GM12878 (cell line): ENCODE data around the gene LIMCH1. TPM values are rescaled to one million over a fixed set of nuclear protein-coding genes. Genes with fewer than 3 reads are reported as not detected.

Experiments
- ATAC-seq: fragments of 200-7000 bp; cut with Tn5 transposase; 3 replicates; pipeline ENCODE4 v1.9.1; 2020; ENCODE audit warnings: mild to moderate bottlenecking, moderate library complexity
- BruUV-seq: library from RNA; stranded (reverse); fragments of 400-500 nt; replicated peaks from 2 replicates; lab custom pipeline; 2021; lab: Mats Ljungman, UMichigan
- CTCF ChIA-PET: fragments of 300-600 bp; sonication (Branson Sonifier 250); formaldehyde crosslinking; extraction: SDS; loops from one replicate; lab custom pipeline; 2021; ENCODE audit warnings: inconsistent platforms; lab: Yijun Ruan, JAX
- POLR2A ChIA-PET: fragments of 350-600 bp; formaldehyde crosslinking; extraction: SDS; loops from one replicate; lab custom pipeline; 2021; ENCODE audit warnings: inconsistent platforms; lab: Charles Lee
- RAD21 ChIA-PET: fragments of 300-600 bp; sonication (Branson Sonifier 250); formaldehyde crosslinking; loops from one replicate; lab custom pipeline; 2023; ENCODE audit warnings: antibody characterized with exemption; ENCODE audit not compliant: unreplicated experiment; lab: Charles Lee
- SMC1A ChIA-PET: fragments of 300-600 bp; sonication (Branson Sonifier 250); formaldehyde crosslinking; loops from one replicate; lab custom pipeline; 2023; ENCODE audit not compliant: unreplicated experiment, uncharacterized antibody; lab: Charles Lee
- DNase-seq: peaks from one replicate; pipeline ENCODE4 v3.0.0-alpha.2; 2011; ENCODE audit warnings: low read depth, low spot score
- FAIRE-seq: peaks from 3 replicates; lab custom pipeline; 2011; peaks lifted over from hg19 to GRCh38; lab: Jason Lieb, UNC
- H2AFZ ChIP-seq: 2 replicates; pipeline ENCODE4 v1.6.0; 2011; ENCODE audit warnings: low read depth, low read length, control low read depth; ENCODE audit not compliant: control insufficient read depth
- H3K27ac ChIP-seq: 2 replicates; pipeline ENCODE4 v1.5.1; 2011; ENCODE audit warnings: control low read depth; ENCODE audit not compliant: control insufficient read depth, insufficient read depth
- H3K27me3 ChIP-seq, 2 experiments: replicated peaks in 1 of 2; 2 replicates each; pipeline versions ENCODE4 v1.6.0 to v1.6.1; 2011; ENCODE audit warnings: low read length in 1 of 2; ENCODE audit not compliant: control insufficient read depth in 2 of 2, insufficient read depth in 2 of 2
- H3K36me3 ChIP-seq, 2 experiments: 2 replicates each; pipeline ENCODE4 v1.5.1; 2011; ENCODE audit warnings: low read length in 1 of 2; ENCODE audit not compliant: control insufficient read depth in 2 of 2, insufficient read depth in 2 of 2
- H3K4me1 ChIP-seq: 2 replicates; pipeline ENCODE4 v1.6.1; 2011; ENCODE audit warnings: mild to moderate bottlenecking, low read length, moderate library complexity, mixed read lengths; ENCODE audit not compliant: control insufficient read depth, insufficient read depth
- H3K4me2 ChIP-seq: 2 replicates; pipeline ENCODE4 v1.6.0; 2011; ENCODE audit warnings: control low read depth; ENCODE audit not compliant: control insufficient read depth, insufficient read depth
- H3K4me3 ChIP-seq: fragments of 200-600 bp; sonication (generic); 2 replicates; pipeline ENCODE4 v1.5.1; 2016
- H3K79me2 ChIP-seq: 2 replicates; pipeline ENCODE4 v1.6.0; 2011; ENCODE audit warnings: low read length; ENCODE audit not compliant: control insufficient read depth, insufficient read depth
- H3K9ac ChIP-seq: 2 replicates; pipeline ENCODE4 v1.8.0; 2011; ENCODE audit warnings: low read length, control low read depth, mixed read lengths; ENCODE audit not compliant: control insufficient read depth, insufficient read depth
- H3K9me3 ChIP-seq: replicated peaks from 3 replicates; pipeline ENCODE4 v1.5.1; 2011; ENCODE audit warnings: mild to moderate bottlenecking, low read length; ENCODE audit not compliant: control insufficient read depth, insufficient read depth
- H4K20me1 ChIP-seq: 2 replicates; pipeline ENCODE4 v1.6.0; 2011; ENCODE audit not compliant: control insufficient read depth, insufficient read depth
- FOXK2 ChIP-seq: fragments of 450-650 bp; IDR thresholded peaks from 2 replicates; pipeline ENCODE4 v1.6.1; 2017; ENCODE audit warnings: mild to moderate bottlenecking, moderate library complexity
- KLF5 ChIP-seq: fragments of 450-650 bp; IDR thresholded peaks from 2 replicates; pipeline ENCODE4 v1.6.1; 2014; ENCODE audit warnings: mild to moderate bottlenecking; ENCODE audit not compliant: partially characterized antibody
- LARP7 ChIP-seq: fragments of 450-650 bp; IDR thresholded peaks from 2 replicates; pipeline ENCODE4 v1.6.1; 2017; ENCODE audit warnings: mild to moderate bottlenecking
- MTA3 ChIP-seq: IDR thresholded peaks from 2 replicates; pipeline ENCODE4 v1.6.1; 2012; ENCODE audit warnings: low read length, inconsistent platforms, borderline replicate concordance
- POU2F2 ChIP-seq: IDR thresholded peaks from 3 replicates; pipeline ENCODE4 v1.6.1; 2011; ENCODE audit warnings: low read depth, mild to moderate bottlenecking, low read length, borderline replicate concordance
- SRF ChIP-seq, 2 experiments: IDR thresholded peaks; 2 replicates each; pipeline ENCODE4 v1.6.1; 2011; ENCODE audit warnings: low read depth in 2 of 2, low read length in 2 of 2, mild to moderate bottlenecking in 1 of 2, moderate library complexity in 1 of 2
- ZBTB33 ChIP-seq: fragments of 450-650 bp; IDR thresholded peaks from 2 replicates; pipeline ENCODE4 v1.6.1; 2017; ENCODE audit warnings: mild to moderate bottlenecking
- ZNF384 ChIP-seq: IDR thresholded peaks from 2 replicates; pipeline ENCODE4 v1.6.1; 2012; ENCODE audit warnings: low read depth, mild to moderate bottlenecking, low read length, improper control_type of control experiment, borderline replicate concordance
- WGBS: methylation state at CpG from one replicate; pipeline ENCODE4 v1.1.6; 2016; ENCODE audit warnings: low lambda C conversion rate; ENCODE audit not compliant: insufficient replicate concordance, insufficient coverage; ENCODE audit errors: missing lambda C conversion rate; 5-methylcytosine and 5-hydroxymethylcytosine counted together
- in situ Hi-C: fragments of 300-500 bp; cut with MboI; formaldehyde crosslinking; loops from 9 replicates; pipeline ENCODE4 v1.14.3; 2018; ENCODE audit warnings: mixed read lengths
- intact Hi-C: fragments of 100-400 bp; cut with micrococcal nuclease; formaldehyde crosslinking; loops from one replicate; pipeline ENCODE4 v1.14.2; 2022; ENCODE audit not compliant: unreplicated experiment
- polyA plus RNA-seq, 11 experiments: library from polyadenylated mRNA; depleted of rRNA in 4 of 11; unstranded in 6 of 11; stranded (reverse) in 5 of 11; fragments of >200 nt; fragmentation: Nextera tagmentation in 4 of 11; fragmentation: Illumina TruSeq in 1 of 11; extraction: Ambion mirVana in 4 of 11; extraction: Trizol in 1 of 11; gene quantifications; 1 replicate in 1 of 11; 2 replicates in 10 of 11; pipeline versions ENCODE4 v1.2.1 to v1.2.3, GENCODE V29; 2011 to 2016; ENCODE audit warnings: inconsistent platforms in 2 of 11, missing spikeins in 2 of 11, low read depth in 1 of 11
- total RNA-seq, 4 experiments: library from RNA; depleted of rRNA in 3 of 4; stranded (reverse); fragments of >200 nt in 3 of 4; fragmentation: Illumina TruSeq in 1 of 4; extraction: Trizol in 1 of 4; gene quantifications; 2 replicates each; pipeline versions ENCODE4 v1.2.1 to v1.2.3, GENCODE V29; 2013 to 2021

Gene LIMCH1
- total and polyA plus RNA-seq, 10 of the 15 experiments (the other 5 are each of a cell fraction or from before 2014, with no cell fraction given), result 0.07 to 0.15 TPM; not detected in 8

- no peak for TF ChIP-seq ZBTB33
- no peak for TF ChIP-seq ZNF384
Observed at GRCh38 chr4:41509451-41509866, 28.5 kb upstream of the LIMCH1 start (continued).

DNA sequence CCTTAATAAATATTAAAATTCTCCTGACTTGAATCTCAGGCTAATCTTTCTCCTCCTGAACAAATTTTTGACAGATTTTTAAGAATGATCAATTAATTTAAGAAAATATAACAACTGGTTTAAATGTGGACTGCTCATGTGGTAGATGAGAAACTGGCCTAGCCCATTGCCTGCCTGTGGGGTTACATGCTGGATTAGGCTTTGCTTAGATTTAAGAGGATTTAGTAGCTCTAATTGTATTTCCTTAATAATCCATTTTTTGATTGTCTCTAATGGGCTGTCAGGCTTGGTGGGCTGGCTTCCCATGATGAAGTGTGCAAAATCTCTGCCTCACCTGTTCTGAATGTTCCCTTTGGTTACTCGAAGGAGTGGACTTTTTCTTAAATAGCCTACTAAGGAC, 27.8 kb upstream of the LIMCH1 start:
- TF ChIP-seq POU2F2 (no peak), FOXK2 (no peak), MTA3 (no peak), KLF5 (no peak), LARP7 (no peak), SRF (IDR thresholded peaks at IDR 0.05; ENCODE audit: low read depth in 2 of 2, low read length in 2 of 2) (no peak)
- no peaks in the 10 kb centered on the region for H3K9me3 ChIP-seq
- SMC1A ChIA-PET, result interaction anchor here (0.7 kb wide), 1 partner anchor 375 kb away, joined by 3 read pairs; no protein-coding TSS in a partner anchor
- H3K4me1 ChIP-seq, result no peaks in the 10 kb centered on the region
- WGBS, result 5% methylated on average over 1 of the region's 1 CpG
- H3K79me2 ChIP-seq, result no peaks in the 10 kb centered on the region
- no peak overlapping the region for H3K4me2 ChIP-seq
- ATAC-seq (no peak), DNase-seq (no peak), FAIRE-seq (no peak)
- H3K4me3 ChIP-seq, result no peak overlapping the region
- no peak overlapping the region for H3K27ac ChIP-seq
- CTCF ChIA-PET, result no interaction called here
- no peaks in the 10 kb centered on the region for H3K27me3 ChIP-seq
- H3K9ac ChIP-seq, result no peak overlapping the region
- POLR2A ChIA-PET, result no interaction called here
- no TSS peak for BruUV-seq
- in situ Hi-C loops (no loop called here), intact Hi-C loops (no loop called here)
- RAD21 ChIA-PET, result no interaction called here
- H4K20me1 ChIP-seq, result no peaks in the 10 kb centered on the region
- no peak overlapping the region for H2AFZ ChIP-seq
- H3K36me3 ChIP-seq, result no peaks in the 10 kb centered on the region
